ENCODE measurements around the gene ZNF570. TPM values are rescaled to one million over a fixed set of nuclear protein-coding genes. Genes with fewer than 3 reads are reported as not detected.

ZNF570 gene
- total and polyA plus RNA-seq, 7 donors = 1.8 to 8.7 (median 8.1) TPM

- TF ChIP-seq POLR2A (IDR thresholded peaks at IDR 0.05) (no peak), EP300 (IDR thresholded peaks at IDR 0.05) (no peak), CTCF (IDR thresholded peaks at IDR 0.05) (no peak), POLR2AphosphoS5 (IDR thresholded peaks at IDR 0.05) (no peak)
- intact Hi-C loops (cut with DNase I) = loop anchor here (2.0 to 5.0 kb wide), 7 partner anchors 95 to 495 kb away; partner anchors contain the start of genes ZFP30, ZNF527, ZNF540 and ZNF571
- 45 to 53% methylated on average over 18 of the region's 18 CpGs for WGBS, 2 donors
Measured at GRCh38 chr19:37467608-37468090, 1.5 kb upstream of the ZNF570 start.

GRCh38 chr19:37470216-37470615 lies 1.1 kb downstream of the ZNF570 start:
- intact Hi-C loops (cut with DNase I) = no loop called here
- whole genome bisulfite sequencing, 2 donors = 84 to 86% methylated on average over 4 of the region's 4 CpGs
- Histone ChIP-seq H3K4me1 (peaks cover 0 to 30% (median 23%) of the 10 kb centered on the region in 4 donors), H3K9me3 (peaks cover 0 to 11% (median 0%) of the 10 kb centered on the region in 4 donors), H3K36me3 (peaks cover 0 to 27% (median 3%) of the 10 kb centered on the region in 4 donors), H3K27ac (peak overlapping the region in 2 of 4 donors; percentile 90 to 95), H3K27me3 (no peaks in the 10 kb centered on the region), H3K4me3 (peak overlapping the region in 2 of 4 donors; percentile 71 to 80)
- no peak for TF ChIP-seq EP300 (IDR thresholded peaks at IDR 0.05)
- DNase-seq = no peak

More at GRCh38 chr19:37467608-37468090, 1.5 kb upstream of the ZNF570 start:
- Histone ChIP-seq H3K27ac (peak overlapping the region; percentile 90 to 95 (median 94)), H3K36me3 (peaks cover 2 to 37% (median 9%) of the 10 kb centered on the region in 4 donors), H3K4me3 (peak overlapping the region; percentile 62 to 91 (median 80)), H3K9me3 (peaks cover 0 to 3% (median 0%) of the 10 kb centered on the region in 4 donors), H3K27me3 (no peaks in the 10 kb centered on the region), H3K4me1 (peaks cover 0 to 30% (median 23%) of the 10 kb centered on the region in 4 donors)
- DNase-seq = no peak

GRCh38 chr19:37472165-37472564 lies 3.0 kb downstream of the ZNF570 start:
- H3K27ac ChIP-seq = no peak overlapping the region
- intact Hi-C loops (cut with DNase I) = no loop called here
- no peak for DNase-seq
- WGBS, 2 donors = 98% methylated on average over 9 of the region's 9 CpGs
- no peaks in the 10 kb centered on the region for H3K27me3 ChIP-seq
- no peak overlapping the region for H3K4me3 ChIP-seq
- H3K4me1 ChIP-seq = peaks cover 0 to 21% (median 17%) of the 10 kb centered on the region in 4 donors
- H3K9me3 ChIP-seq = peaks cover 0 to 28% (median 2%) of the 10 kb centered on the region in 4 donors
- H3K36me3 ChIP-seq = peaks cover 4 to 47% (median 20%) of the 10 kb centered on the region in 4 donors
- TF ChIP-seq POLR2A (IDR thresholded peaks at IDR 0.05) = no peak
- no peak for TF ChIP-seq CTCF (IDR thresholded peaks at IDR 0.05)
- no peak for TF ChIP-seq POLR2AphosphoS5 (IDR thresholded peaks at IDR 0.05)
- no peak for TF ChIP-seq EP300 (IDR thresholded peaks at IDR 0.05)

- TF ChIP-seq EP300 (IDR thresholded peaks at IDR 0.05) (no peak), POLR2A (IDR thresholded peaks at IDR 0.05) (no peak), POLR2AphosphoS5 (IDR thresholded peaks at IDR 0.05) (no peak), CTCF (IDR thresholded peaks at IDR 0.05) (no peak)
- intact Hi-C loops (cut with DNase I) = no loop called here
- H3K9me3 ChIP-seq = peaks cover 47 to 76% (median 63%) of the 10 kb centered on the region in 4 donors
- 97% methylated on average over 8 of the region's 8 CpGs for WGBS, 2 donors
- H3K36me3 ChIP-seq = peaks cover 29 to 69% (median 58%) of the 10 kb centered on the region in 4 donors
- H3K4me1 ChIP-seq = no peaks in the 10 kb centered on the region
- no peak overlapping the region for H3K4me3 ChIP-seq
- no peak overlapping the region for H3K27ac ChIP-seq
- no peaks in the 10 kb centered on the region for H3K27me3 ChIP-seq
- no peak for DNase-seq
Measured at GRCh38 chr19:37484406-37485168, 15.4 kb downstream of the ZNF570 start.

- Histone ChIP-seq H3K4me3 (no peak overlapping the region), H3K27me3 (no peaks in the 10 kb centered on the region), H3K36me3 (no peaks in the 10 kb centered on the region), H3K4me1 (no peaks in the 10 kb centered on the region), H3K9me3 (peaks cover 12 to 43% (median 20%) of the 10 kb centered on the region in 4 donors), H3K27ac (no peak overlapping the region)
- TF ChIP-seq POLR2AphosphoS5 (IDR thresholded peaks at IDR 0.05) = no peak
- no peak for TF ChIP-seq POLR2A (IDR thresholded peaks at IDR 0.05)
- no peak for TF ChIP-seq CTCF (IDR thresholded peaks at IDR 0.05)
- TF ChIP-seq EP300 (IDR thresholded peaks at IDR 0.05) = no peak
- DNase-seq = no peak
- intact Hi-C loops (cut with DNase I) = no loop called here
- WGBS, 2 donors = 74 to 76% methylated on average over 3 of the region's 3 CpGs
Measured at GRCh38 chr19:37492213-37492612, 23.1 kb downstream of the ZNF570 start.
